ENCODE measurements around the gene AARS1.
"Not testable (repeated sequence)": the region's sequence is repeated elsewhere in the genome, so short reads cannot be mapped to it uniquely, and the experiment has no call there.

AARS1 gene

GRCh38 chr16:70301121-70301520, 11.8 kb upstream of the AARS1 start:
- Histone ChIP-seq H3K36me3 (ENCODE audit: insufficient read depth, low read depth, low read length) (peaks cover 8% of the 10 kb centered on the region; the same call in 1 of the 2 replicates), H3K9ac (ENCODE audit: low read depth, low read length) (no peak overlapping the region), H3K4me1 (ENCODE audit: insufficient read depth, low read length) (no peaks in the 10 kb centered on the region; the same call in 1 of the 2 replicates), H3K27me3 (ENCODE audit: insufficient read depth, low read length) (no peaks in the 10 kb centered on the region), H3K9me3 (ENCODE audit: insufficient read depth, low read depth, low read length) (peaks cover 7% of the 10 kb centered on the region; the same call in 1 of the 2 replicates), H3K4me3 (ENCODE audit: low read length) (no peak overlapping the region), H3K27ac (ENCODE audit: low read length) (no peak overlapping the region)

- Histone ChIP-seq H3K36me3 (ENCODE audit: insufficient read depth, low read depth, low read length) (peaks cover 8% of the 10 kb centered on the region; the same call in 1 of the 2 replicates), H3K4me1 (ENCODE audit: insufficient read depth, low read length) (no peaks in the 10 kb centered on the region), H3K9ac (ENCODE audit: low read depth, low read length) (peak within 1 kb of the TSS; percentile 94), H3K9me3 (ENCODE audit: insufficient read depth, low read depth, low read length) (peaks cover 7% of the 10 kb centered on the region; the same call in 1 of the 2 replicates), H3K4me3 (ENCODE audit: low read length) (peak within 1 kb of the TSS; percentile 89), H3K27me3 (ENCODE audit: insufficient read depth, low read length) (no peaks in the 10 kb centered on the region), H3K27ac (ENCODE audit: low read length) (peak within 1 kb of the TSS; percentile 83)
Observed at GRCh38 chr16:70298988-70299938, 10.0 kb upstream of the AARS1 start, which contains the start of gene DDX19B. TSS of gene DDX19B (plus strand) at chr16:70299186. CDS start at chr16:70299298, 112 bp downstream.

- Histone ChIP-seq H3K4me3 (ENCODE audit: low read length) (no peak overlapping the region), H3K36me3 (ENCODE audit: insufficient read depth, low read depth, low read length) (no peaks in the 10 kb centered on the region), H3K27me3 (ENCODE audit: insufficient read depth, low read length) (no peaks in the 10 kb centered on the region), H3K27ac (ENCODE audit: low read length) (no peak overlapping the region), H3K9me3 (ENCODE audit: insufficient read depth, low read depth, low read length) (no peaks in the 10 kb centered on the region), H3K4me1 (ENCODE audit: insufficient read depth, low read length) (no peaks in the 10 kb centered on the region), H3K9ac (ENCODE audit: low read depth, low read length) (no peak overlapping the region)
Observed at GRCh38 chr16:70295634-70296033, 6.3 kb upstream of the AARS1 start.

DNA sequence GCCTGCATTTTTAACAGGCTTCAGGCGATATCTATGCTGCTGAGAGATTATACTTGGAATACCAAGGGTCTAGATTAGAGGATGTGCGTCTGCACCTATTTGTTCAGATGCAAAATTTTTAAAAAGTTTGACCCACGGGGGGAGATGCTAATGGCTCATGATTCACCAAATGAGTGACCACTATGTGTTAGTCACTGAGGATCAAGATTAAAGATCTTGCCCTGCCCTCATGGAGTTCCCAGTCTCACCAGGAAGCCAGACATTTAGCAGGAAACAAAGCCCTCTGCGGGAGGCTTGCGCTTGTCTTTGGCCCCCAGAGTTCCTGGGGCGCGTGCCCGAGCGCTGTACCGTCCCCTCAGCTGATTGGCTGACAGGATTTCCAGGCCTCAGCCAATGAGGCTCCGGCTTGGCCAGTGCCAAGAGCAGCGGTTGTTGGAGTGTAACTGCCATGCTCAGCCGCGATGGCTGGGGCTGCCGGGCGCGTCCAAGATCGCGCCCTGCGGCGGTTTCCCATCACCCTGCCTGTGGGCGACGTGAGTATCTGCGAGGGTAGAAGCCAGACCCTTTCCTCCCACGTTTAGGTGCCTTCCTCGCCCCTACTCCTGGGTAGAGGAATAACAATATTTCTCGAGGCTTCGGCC, 5.2 kb upstream of the AARS1 start:
- H3K9ac ChIP-seq (ENCODE audit: low read depth, low read length) = no peak overlapping the region
- no peak overlapping the region for H3K4me3 ChIP-seq (ENCODE audit: low read length)
- H3K9me3 ChIP-seq (ENCODE audit: insufficient read depth, low read depth, low read length) = no peaks in the 10 kb centered on the region
- H3K4me1 ChIP-seq (ENCODE audit: insufficient read depth, low read length) = peaks cover 4% of the 10 kb centered on the region; the same call in 1 of the 2 replicates
- no peaks in the 10 kb centered on the region for H3K27me3 ChIP-seq (ENCODE audit: insufficient read depth, low read length)
- no peak overlapping the region for H3K27ac ChIP-seq (ENCODE audit: low read length)
- H3K36me3 ChIP-seq (ENCODE audit: insufficient read depth, low read depth, low read length) = no peaks in the 10 kb centered on the region

DNA sequence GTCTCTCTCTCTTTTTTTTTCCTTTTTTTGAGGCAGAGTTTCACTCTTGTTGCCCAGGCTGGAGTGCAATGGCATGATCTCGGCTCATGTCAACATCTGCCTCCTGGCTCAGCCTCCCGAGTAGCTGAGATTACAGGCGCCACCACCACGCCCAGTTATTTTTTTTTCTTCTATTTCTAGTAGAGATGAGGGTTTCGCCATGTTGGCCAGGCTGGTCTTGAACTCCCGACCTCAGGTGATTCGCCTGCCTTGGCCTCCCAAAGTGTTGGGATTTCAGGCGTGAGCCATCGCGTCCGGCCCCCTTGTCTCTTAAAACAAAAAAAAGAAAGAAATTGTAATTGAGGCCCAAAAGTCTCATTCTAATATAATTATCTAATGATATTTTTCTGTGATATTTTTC, 2.8 kb upstream of the AARS1 start:
- H3K9me3 ChIP-seq (ENCODE audit: insufficient read depth, low read depth, low read length); H3K27me3 ChIP-seq (ENCODE audit: insufficient read depth, low read length); H3K9ac ChIP-seq (ENCODE audit: low read depth, low read length); H3K27ac ChIP-seq (ENCODE audit: low read length); H3K36me3 ChIP-seq (ENCODE audit: insufficient read depth, low read depth, low read length); H3K4me3 ChIP-seq (ENCODE audit: low read length); H3K4me1 ChIP-seq (ENCODE audit: insufficient read depth, low read length): not testable (repeated sequence)

DNA sequence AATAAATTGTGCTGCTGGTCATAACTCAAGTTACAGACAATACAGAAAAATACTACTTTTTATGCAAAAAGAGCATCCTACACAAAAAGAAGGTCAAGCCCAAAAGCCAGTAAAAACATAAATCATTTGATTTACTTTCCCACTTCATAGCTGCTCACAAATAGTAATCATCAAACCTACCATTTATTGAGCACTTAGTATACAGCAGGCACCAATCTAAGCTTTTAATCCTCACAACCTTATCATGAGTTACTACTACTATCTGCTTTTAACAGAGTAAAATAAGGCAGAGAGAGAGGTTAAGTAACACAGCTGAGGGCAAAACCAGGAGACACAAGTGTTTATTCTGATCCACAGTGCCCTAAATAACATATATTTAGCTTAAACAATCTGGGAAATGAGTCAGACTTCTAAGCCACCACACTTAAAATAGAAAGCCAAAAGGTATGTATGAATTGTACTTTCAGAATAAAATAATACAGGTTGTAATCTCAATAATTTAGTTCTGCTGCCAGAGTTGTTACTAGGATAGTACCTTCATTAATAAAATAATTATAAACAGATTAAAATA, 1.7 kb upstream of the AARS1 start:
- Histone ChIP-seq H3K9me3 (ENCODE audit: insufficient read depth, low read depth, low read length) (no peaks in the 10 kb centered on the region), H3K4me1 (ENCODE audit: insufficient read depth, low read length) (peaks cover 4% of the 10 kb centered on the region; the same call in 1 of the 2 replicates), H3K36me3 (ENCODE audit: insufficient read depth, low read depth, low read length) (peaks cover 5% of the 10 kb centered on the region; the same call in 1 of the 2 replicates), H3K4me3 (ENCODE audit: low read length) (no peak overlapping the region), H3K27me3 (ENCODE audit: insufficient read depth, low read length) (no peaks in the 10 kb centered on the region), H3K27ac (ENCODE audit: low read length) (no peak overlapping the region), H3K9ac (ENCODE audit: low read depth, low read length) (no peak overlapping the region)

GRCh38 chr16:70287304-70287971, 1.9 kb downstream of the AARS1 start:
- H3K9me3 ChIP-seq (ENCODE audit: insufficient read depth, low read depth, low read length); H3K27ac ChIP-seq (ENCODE audit: low read length): not testable (repeated sequence)

GRCh38 chr16:70276392-70276791, 12.9 kb downstream of the AARS1 start:
- no peaks in the 10 kb centered on the region for H3K27me3 ChIP-seq (ENCODE audit: insufficient read depth, low read length)
- no peak overlapping the region for H3K27ac ChIP-seq (ENCODE audit: low read length)
- no peaks in the 10 kb centered on the region for H3K4me1 ChIP-seq (ENCODE audit: insufficient read depth, low read length)
- H3K9me3 ChIP-seq (ENCODE audit: insufficient read depth, low read depth, low read length) = no peaks in the 10 kb centered on the region
- no peak overlapping the region for H3K4me3 ChIP-seq (ENCODE audit: low read length)
- H3K9ac ChIP-seq (ENCODE audit: low read depth, low read length) = no peak overlapping the region
- H3K36me3 ChIP-seq (ENCODE audit: insufficient read depth, low read depth, low read length) = peaks cover 94% of the 10 kb centered on the region

More at GRCh38 chr16:70287304-70287971, 1.9 kb downstream of the AARS1 start:
- H3K27me3 ChIP-seq (ENCODE audit: insufficient read depth, low read length); H3K4me1 ChIP-seq (ENCODE audit: insufficient read depth, low read length): not testable (repeated sequence)
- H3K36me3 ChIP-seq (ENCODE audit: insufficient read depth, low read depth, low read length) = peaks cover 40% of the 10 kb centered on the region
- H3K9ac ChIP-seq (ENCODE audit: low read depth, low read length) = peak overlapping the region; percentile 94; the same call in 1 of the 2 replicates
- H3K4me3 ChIP-seq (ENCODE audit: low read length) = peak overlapping the region; percentile 82

GRCh38 chr16:70271696-70272095, 17.6 kb downstream of the AARS1 start:
- H3K27ac ChIP-seq (ENCODE audit: low read length) = no peak overlapping the region
- H3K4me1 ChIP-seq (ENCODE audit: insufficient read depth, low read length) = no peaks in the 10 kb centered on the region
- no peaks in the 10 kb centered on the region for H3K27me3 ChIP-seq (ENCODE audit: insufficient read depth, low read length)
- H3K9ac ChIP-seq (ENCODE audit: low read depth, low read length) = no peak overlapping the region
- no peak overlapping the region for H3K4me3 ChIP-seq (ENCODE audit: low read length)
- H3K9me3 ChIP-seq (ENCODE audit: insufficient read depth, low read depth, low read length) = no peaks in the 10 kb centered on the region
- H3K36me3 ChIP-seq (ENCODE audit: insufficient read depth, low read depth, low read length) = peaks cover 95% of the 10 kb centered on the region

DNA sequence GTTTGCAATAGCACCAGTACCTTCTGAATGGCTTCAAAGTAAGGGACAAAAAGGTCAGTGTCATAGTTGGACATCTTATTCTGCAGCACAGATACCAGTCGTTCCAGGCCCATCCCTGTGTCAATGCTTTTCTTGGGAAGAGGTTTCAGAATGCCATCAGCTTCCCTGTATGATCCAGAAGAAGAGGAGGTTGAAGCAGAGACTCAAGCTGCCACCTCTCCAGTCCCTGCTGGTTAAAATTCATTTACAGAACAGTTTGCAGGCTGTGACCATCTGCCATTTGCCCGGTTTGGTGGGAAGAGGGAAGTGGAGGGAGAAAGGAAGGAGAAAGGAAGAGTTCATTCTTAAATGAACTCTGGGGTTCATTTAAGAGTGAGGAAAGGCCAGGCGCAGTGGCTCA, 19.1 kb downstream of the AARS1 start:
- no peak overlapping the region for H3K9ac ChIP-seq (ENCODE audit: low read depth, low read length)
- H3K27ac ChIP-seq (ENCODE audit: low read length) = no peak overlapping the region
- peaks cover 95% of the 10 kb centered on the region for H3K36me3 ChIP-seq (ENCODE audit: insufficient read depth, low read depth, low read length)
- H3K4me3 ChIP-seq (ENCODE audit: low read length) = no peak overlapping the region
- no peaks in the 10 kb centered on the region for H3K27me3 ChIP-seq (ENCODE audit: insufficient read depth, low read length)
- no peaks in the 10 kb centered on the region for H3K4me1 ChIP-seq (ENCODE audit: insufficient read depth, low read length)
- no peaks in the 10 kb centered on the region for H3K9me3 ChIP-seq (ENCODE audit: insufficient read depth, low read depth, low read length)

- H3K9me3 ChIP-seq (ENCODE audit: insufficient read depth, low read depth, low read length) = no peaks in the 10 kb centered on the region
- no peak overlapping the region for H3K27ac ChIP-seq (ENCODE audit: low read length)
- no peak overlapping the region for H3K4me3 ChIP-seq (ENCODE audit: low read length)
- H3K9ac ChIP-seq (ENCODE audit: low read depth, low read length) = no peak overlapping the region
- no peaks in the 10 kb centered on the region for H3K4me1 ChIP-seq (ENCODE audit: insufficient read depth, low read length)
- no peaks in the 10 kb centered on the region for H3K27me3 ChIP-seq (ENCODE audit: insufficient read depth, low read length)
- H3K36me3 ChIP-seq (ENCODE audit: insufficient read depth, low read depth, low read length) = peaks cover 95% of the 10 kb centered on the region
Observed at GRCh38 chr16:70269471-70269870, 19.8 kb downstream of the AARS1 start.
